Measurements from ENCODE around the gene PHACTR1. TPM values are rescaled to one million over a fixed set of nuclear protein-coding genes. Genes with fewer than 3 reads are reported as not detected.
"Not testable (repeated sequence)": the region's sequence is repeated elsewhere in the genome, so short reads cannot be mapped to it uniquely, and the experiment has no call there.

The PHACTR1 gene
- total RNA-seq, 2 donors from 2014 or later, result 0.14 to 1.6 TPM

- peaks cover 26 to 33% of the 10 kb centered on the region in 2 donors for H3K27me3 Mint-ChIP-seq
- no peak overlapping the region for H3K27ac Mint-ChIP-seq
- no peak for ATAC-seq
Observed at GRCh38 chr6:12927746-12928145, 211.2 kb downstream of the PHACTR1 start.

DNA sequence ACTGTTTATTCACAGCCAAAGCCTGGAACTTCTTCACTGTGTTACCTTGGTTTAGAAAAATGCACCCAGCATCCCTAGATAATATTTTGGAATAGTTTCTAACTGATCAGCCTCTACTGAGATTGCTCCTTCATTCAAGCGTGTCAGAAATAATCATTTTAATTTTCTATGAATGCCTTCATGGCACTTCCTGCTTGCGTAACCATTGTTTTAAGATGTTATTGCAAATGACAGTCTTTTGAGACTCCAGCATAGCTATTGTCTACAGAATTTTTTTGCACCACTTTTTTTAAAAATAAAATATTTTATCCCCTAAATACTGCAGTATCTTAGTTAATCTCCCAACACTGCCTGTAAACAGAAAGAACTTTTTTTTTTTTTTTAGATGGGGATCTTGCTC lies 213.1 kb downstream of the PHACTR1 start:
- DNase-seq (ENCODE audit: low spot score) (no peak), ATAC-seq (no peak)
- no peaks in the 10 kb centered on the region for H3K9me3 Mint-ChIP-seq
- no peak overlapping the region for H3K4me3 Mint-ChIP-seq
- H3K27ac Mint-ChIP-seq, result no peak overlapping the region
- H3K36me3 Mint-ChIP-seq, result no peaks in the 10 kb centered on the region
- no peaks in the 10 kb centered on the region for H3K4me1 Mint-ChIP-seq (ENCODE audit: low read depth in 2 of 2)
- H3K27me3 Mint-ChIP-seq, result peaks cover 24 to 34% of the 10 kb centered on the region in 2 donors

More at GRCh38 chr6:12927746-12928145, 211.2 kb downstream of the PHACTR1 start:
- no peak for DNase-seq (ENCODE audit: low spot score)
- no peaks in the 10 kb centered on the region for H3K4me1 Mint-ChIP-seq (ENCODE audit: low read depth in 2 of 2)
- no peak overlapping the region for H3K4me3 Mint-ChIP-seq
- no peaks in the 10 kb centered on the region for H3K36me3 Mint-ChIP-seq
- H3K9me3 Mint-ChIP-seq, result no peaks in the 10 kb centered on the region

DNA sequence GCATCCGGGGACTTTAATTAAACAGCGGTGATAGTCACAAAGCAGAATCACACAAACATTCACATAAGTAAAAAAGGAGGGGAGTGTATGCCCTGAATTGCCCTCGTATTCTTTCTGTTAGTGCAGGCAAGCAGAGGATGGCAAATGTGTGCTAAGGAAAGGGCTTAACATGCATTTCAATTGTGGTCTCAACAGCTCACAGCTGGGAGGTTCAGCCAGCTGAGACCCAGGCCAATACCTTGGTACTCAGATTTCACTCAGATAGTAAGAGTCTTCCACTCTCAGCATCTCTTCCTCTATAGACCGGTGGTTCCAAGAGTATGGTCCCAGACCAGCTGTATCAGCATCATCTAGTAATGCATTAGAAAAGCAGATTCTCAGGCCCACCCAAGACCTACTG lies 215.1 kb downstream of the PHACTR1 start:
- H3K4me3 Mint-ChIP-seq, result no peak overlapping the region
- no peak for ATAC-seq
- no peaks in the 10 kb centered on the region for H3K9me3 Mint-ChIP-seq
- H3K4me1 Mint-ChIP-seq (ENCODE audit: low read depth in 2 of 2), result no peaks in the 10 kb centered on the region
- DNase-seq (ENCODE audit: low spot score), result no peak
- H3K27ac Mint-ChIP-seq, result no peak overlapping the region
- H3K27me3 Mint-ChIP-seq, result peaks cover 15 to 22% of the 10 kb centered on the region in 2 donors
- no peaks in the 10 kb centered on the region for H3K36me3 Mint-ChIP-seq

GRCh38 chr6:12935637-12936036 lies 219.1 kb downstream of the PHACTR1 start:
- H3K9me3 Mint-ChIP-seq, result no peaks in the 10 kb centered on the region
- no peak for ATAC-seq
- DNase-seq (ENCODE audit: low spot score), result no peak
- H3K36me3 Mint-ChIP-seq, result no peaks in the 10 kb centered on the region
- no peak overlapping the region for H3K4me3 Mint-ChIP-seq
- peaks cover 0 to 3% of the 10 kb centered on the region in 2 donors for H3K4me1 Mint-ChIP-seq (ENCODE audit: low read depth in 2 of 2)
- no peak overlapping the region for H3K27ac Mint-ChIP-seq
- peaks cover 0 to 8% of the 10 kb centered on the region in 2 donors for H3K27me3 Mint-ChIP-seq

GRCh38 chr6:12937971-12938370 lies 221.4 kb downstream of the PHACTR1 start:
- no peaks in the 10 kb centered on the region for H3K9me3 Mint-ChIP-seq
- H3K4me3 Mint-ChIP-seq, result no peak overlapping the region
- H3K27ac Mint-ChIP-seq, result no peak overlapping the region
- peaks cover 7 to 10% of the 10 kb centered on the region in 2 donors for H3K4me1 Mint-ChIP-seq (ENCODE audit: low read depth in 2 of 2)
- ATAC-seq, result no peak
- peaks cover 0 to 8% of the 10 kb centered on the region in 2 donors for H3K27me3 Mint-ChIP-seq
- H3K36me3 Mint-ChIP-seq, result no peaks in the 10 kb centered on the region
- no peak for DNase-seq (ENCODE audit: low spot score)

DNA sequence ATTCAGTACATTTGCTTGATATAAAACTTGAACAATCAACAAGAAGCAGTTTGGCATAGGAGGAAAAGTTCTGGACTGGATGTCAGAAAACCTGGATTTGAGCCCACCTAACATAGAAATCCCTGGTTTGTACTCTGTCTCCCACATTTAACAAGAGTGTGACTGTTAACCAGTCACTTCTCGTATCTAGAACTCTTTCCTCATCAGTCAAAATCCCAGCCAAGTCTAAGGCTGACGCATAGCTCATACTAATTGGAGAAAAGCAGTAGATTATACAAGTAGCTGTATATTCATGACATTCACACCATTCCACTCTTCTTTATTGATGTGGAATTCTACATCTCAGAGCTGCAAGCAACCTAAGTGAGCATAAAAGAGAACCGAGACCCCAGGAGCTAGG lies 222.7 kb downstream of the PHACTR1 start:
- ATAC-seq, result no peak
- Mint-ChIP-seq H3K36me3 (no peaks in the 10 kb centered on the region), H3K27me3 (peaks cover 0 to 1% of the 10 kb centered on the region in 2 donors), H3K4me3 (no peak overlapping the region), H3K27ac (no peak overlapping the region), H3K9me3 (no peaks in the 10 kb centered on the region), H3K4me1 (ENCODE audit: low read depth in 2 of 2) (peaks cover 7 to 10% of the 10 kb centered on the region in 2 donors)
- no peak for DNase-seq (ENCODE audit: low spot score)

GRCh38 chr6:12941422-12941821 lies 224.9 kb downstream of the PHACTR1 start:
- H3K36me3 Mint-ChIP-seq, result no peaks in the 10 kb centered on the region
- peak overlapping the region; percentile 12 to 71 for H3K27ac Mint-ChIP-seq
- peaks cover 12 to 16% of the 10 kb centered on the region in 2 donors for H3K27me3 Mint-ChIP-seq
- H3K4me1 Mint-ChIP-seq (ENCODE audit: low read depth in 2 of 2), result peaks cover 7 to 10% of the 10 kb centered on the region in 2 donors
- DNase-seq (ENCODE audit: low spot score) (no peak), ATAC-seq (peak; percentile 58 to 66)
- H3K4me3 Mint-ChIP-seq, result no peak overlapping the region
- H3K9me3 Mint-ChIP-seq, result no peaks in the 10 kb centered on the region

GRCh38 chr6:12943549-12943948 lies 227.0 kb downstream of the PHACTR1 start:
- peaks cover 7 to 10% of the 10 kb centered on the region in 2 donors for H3K4me1 Mint-ChIP-seq (ENCODE audit: low read depth in 2 of 2)
- DNase-seq (ENCODE audit: low spot score), result no peak
- H3K27ac Mint-ChIP-seq, result no peak overlapping the region
- no peak overlapping the region for H3K4me3 Mint-ChIP-seq
- no peaks in the 10 kb centered on the region for H3K36me3 Mint-ChIP-seq
- no peaks in the 10 kb centered on the region for H3K9me3 Mint-ChIP-seq
- peaks cover 13 to 19% of the 10 kb centered on the region in 2 donors for H3K27me3 Mint-ChIP-seq
- ATAC-seq, result no peak

DNA sequence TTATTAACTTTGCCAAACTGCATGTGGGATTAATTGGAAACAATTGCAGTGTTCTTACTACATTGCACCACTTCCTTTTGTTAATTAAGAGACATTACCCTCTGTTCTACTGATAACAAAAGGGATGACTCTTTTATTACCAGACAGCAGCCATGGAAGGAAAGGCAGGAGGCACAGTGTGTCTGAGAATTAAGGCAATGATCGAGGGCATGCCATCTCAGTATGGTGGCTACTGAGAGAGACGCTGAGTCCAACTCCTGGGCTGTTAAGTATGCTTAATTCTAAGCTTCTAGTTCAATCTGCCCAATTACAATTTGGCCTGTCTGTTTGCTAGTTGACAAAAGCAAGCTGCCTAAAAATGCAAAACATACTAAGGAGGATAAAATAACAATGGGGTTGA lies 227.4 kb downstream of the PHACTR1 start:
- no peak for DNase-seq (ENCODE audit: low spot score)
- Mint-ChIP-seq H3K4me3 (no peak overlapping the region), H3K27ac (no peak overlapping the region), H3K36me3 (no peaks in the 10 kb centered on the region), H3K4me1 (ENCODE audit: low read depth in 2 of 2) (peaks cover 7 to 10% of the 10 kb centered on the region in 2 donors), H3K9me3 (no peaks in the 10 kb centered on the region), H3K27me3 (peaks cover 13 to 19% of the 10 kb centered on the region in 2 donors)
- no peak for ATAC-seq

- H3K27ac Mint-ChIP-seq; H3K9me3 Mint-ChIP-seq; H3K36me3 Mint-ChIP-seq; ATAC-seq; DNase-seq (ENCODE audit: low spot score); H3K4me3 Mint-ChIP-seq: not testable (repeated sequence)
- peaks cover 13 to 19% of the 10 kb centered on the region in 2 donors for H3K27me3 Mint-ChIP-seq
- H3K4me1 Mint-ChIP-seq (ENCODE audit: low read depth in 2 of 2), result peaks cover 7 to 10% of the 10 kb centered on the region in 2 donors
Observed at GRCh38 chr6:12944528-12944927, 228.0 kb downstream of the PHACTR1 start.

- Mint-ChIP-seq H3K36me3 (no peaks in the 10 kb centered on the region), H3K4me1 (ENCODE audit: low read depth in 2 of 2) (no peaks in the 10 kb centered on the region), H3K9me3 (no peaks in the 10 kb centered on the region), H3K27ac (no peak overlapping the region), H3K27me3 (peaks cover 16 to 27% of the 10 kb centered on the region in 2 donors), H3K4me3 (no peak overlapping the region)
- no peak for ATAC-seq
- no peak for DNase-seq (ENCODE audit: low spot score)
Observed at GRCh38 chr6:12947151-12947871, 230.7 kb downstream of the PHACTR1 start.

GRCh38 chr6:12947967-12948366 lies 231.4 kb downstream of the PHACTR1 start:
- H3K27ac Mint-ChIP-seq, result no peak overlapping the region
- peaks cover 17 to 31% of the 10 kb centered on the region in 2 donors for H3K27me3 Mint-ChIP-seq
- no peaks in the 10 kb centered on the region for H3K4me1 Mint-ChIP-seq (ENCODE audit: low read depth in 2 of 2)
- ATAC-seq, result peak in 1 of 2 donors; percentile 6
- no peaks in the 10 kb centered on the region for H3K9me3 Mint-ChIP-seq
- H3K36me3 Mint-ChIP-seq, result no peaks in the 10 kb centered on the region
- no peak overlapping the region for H3K4me3 Mint-ChIP-seq
- no peak for DNase-seq (ENCODE audit: low spot score)

DNA sequence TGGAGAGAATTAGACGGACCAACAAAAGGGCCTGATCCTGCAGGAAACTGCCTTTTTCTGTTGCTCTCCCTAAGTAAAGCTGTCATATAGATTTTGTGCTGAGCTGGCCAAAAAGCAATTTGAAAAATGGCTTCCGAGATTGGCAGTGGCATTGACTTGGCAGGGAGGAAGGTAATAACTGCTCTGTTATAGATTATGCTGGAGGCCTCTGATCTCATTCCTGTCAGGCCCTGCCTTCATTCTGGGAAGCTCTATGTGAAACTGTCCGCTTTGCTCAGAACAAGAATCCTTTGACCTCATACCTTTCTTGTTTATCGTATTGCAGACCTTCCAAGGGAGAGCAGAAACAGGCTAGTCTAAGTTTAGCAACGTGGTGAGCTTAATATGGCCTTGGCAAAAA lies 234.4 kb downstream of the PHACTR1 start:
- no peak for ATAC-seq
- no peaks in the 10 kb centered on the region for H3K9me3 Mint-ChIP-seq
- H3K4me1 Mint-ChIP-seq (ENCODE audit: low read depth in 2 of 2), result peaks cover 0 to 4% of the 10 kb centered on the region in 2 donors
- peaks cover 4% of the 10 kb centered on the region for H3K36me3 Mint-ChIP-seq
- DNase-seq (ENCODE audit: low spot score), result no peak
- H3K27ac Mint-ChIP-seq, result no peak overlapping the region
- H3K4me3 Mint-ChIP-seq, result no peak overlapping the region
- peaks cover 21 to 40% of the 10 kb centered on the region in 2 donors for H3K27me3 Mint-ChIP-seq

- no peak overlapping the region for H3K27ac Mint-ChIP-seq
Observed at GRCh38 chr6:12951415-12951814, 234.8 kb downstream of the PHACTR1 start.

More at GRCh38 chr6:12951415-12951814, 234.8 kb downstream of the PHACTR1 start:
- Mint-ChIP-seq H3K27me3 (peaks cover 21 to 40% of the 10 kb centered on the region in 2 donors), H3K9me3 (no peaks in the 10 kb centered on the region), H3K4me1 (ENCODE audit: low read depth in 2 of 2) (peaks cover 3 to 8% of the 10 kb centered on the region in 2 donors), H3K4me3 (no peak overlapping the region), H3K36me3 (peaks cover 5% of the 10 kb centered on the region)
- DNase-seq (ENCODE audit: low spot score) (no peak), ATAC-seq (no peak)

Data from natural killer cell treated with Interleukin-12 subunit alpha and Interleukin-12 subunit beta and Interleukin-15 and Interleukin-18, amount 100 ng/mL, for 72 hours (primary cell).